ENCODE results near the gene MEGF11. TPM values are rescaled to one million over a fixed set of nuclear protein-coding genes. Genes with fewer than 3 reads are reported as not detected.

MEGF11 gene
- total and polyA plus RNA-seq, 7 donors, result 0.04 to 0.05 TPM; not detected in 5

- ATAC-seq (no peak), DNase-seq (no peak)
- Histone ChIP-seq H3K4me1 (no peaks in the 10 kb centered on the region), H3K27me3 (ENCODE audit: insufficient read depth in 3 of 3, low read length in 2 of 3) (peaks cover 0 to 4% (median 0%) of the 10 kb centered on the region in 3 donors), H3K36me3 (ENCODE audit: insufficient read depth in 1 of 2, low read depth in 1 of 2) (no peaks in the 10 kb centered on the region), H3K27ac (no peak overlapping the region), H3K4me3 (no peak overlapping the region), H3K9me3 (no peaks in the 10 kb centered on the region)
- TF ChIP-seq CTCF (IDR thresholded peaks at IDR 0.05), result no peak
- intact Hi-C loops (cut with DNase I), result no loop called here
- 94 to 97% (median 94%) methylated on average over 2 of the region's 2 CpGs for WGBS, 3 donors
These were observed 128.9 kb downstream of the MEGF11 start for GRCh38 chr15:66124651-66125050.

- H3K36me3 ChIP-seq (ENCODE audit: insufficient read depth in 1 of 2, low read depth in 1 of 2), result no peaks in the 10 kb centered on the region
- 82 to 92% (median 85%) methylated on average over 8 of the region's 8 CpGs for WGBS, 3 donors
- H3K9me3 ChIP-seq, result no peaks in the 10 kb centered on the region
- H3K4me3 ChIP-seq, result no peak overlapping the region
- ATAC-seq (no peak), DNase-seq (no peak)
- no peak overlapping the region for H3K27ac ChIP-seq
- intact Hi-C loops (cut with DNase I), result no loop called here
- H3K4me1 ChIP-seq, result no peaks in the 10 kb centered on the region
- peaks cover 0 to 4% (median 0%) of the 10 kb centered on the region in 3 donors for H3K27me3 ChIP-seq (ENCODE audit: insufficient read depth in 3 of 3, low read length in 2 of 3)
- no peak for TF ChIP-seq CTCF (IDR thresholded peaks at IDR 0.05)
These were observed 129.8 kb downstream of the MEGF11 start for GRCh38 chr15:66123799-66124198.

- ATAC-seq, result no peak
- WGBS, 3 donors, result 80 to 84% (median 83%) methylated on average over 5 of the region's 5 CpGs
These were observed 133.1 kb downstream of the MEGF11 start for GRCh38 chr15:66120422-66120821.

GRCh38 chr15:66117841-66118240 lies 135.7 kb downstream of the MEGF11 start:
- ATAC-seq, result no peak
- no peak overlapping the region for H3K4me3 ChIP-seq
- WGBS, 3 donors, result 89 to 93% (median 89%) methylated on average over 4 of the region's 4 CpGs
- H3K4me1 ChIP-seq, result no peaks in the 10 kb centered on the region
- no peaks in the 10 kb centered on the region for H3K36me3 ChIP-seq (ENCODE audit: insufficient read depth in 1 of 2, low read depth in 1 of 2)
- intact Hi-C loops (cut with DNase I), result no loop called here
- H3K27ac ChIP-seq, result no peak overlapping the region
- TF ChIP-seq CTCF (IDR thresholded peaks at IDR 0.05), result no peak
- H3K27me3 ChIP-seq (ENCODE audit: insufficient read depth in 3 of 3, low read length in 2 of 3), result no peaks in the 10 kb centered on the region
- H3K9me3 ChIP-seq, result no peaks in the 10 kb centered on the region
- DNase-seq, result no peak

More at GRCh38 chr15:66120422-66120821, 133.1 kb downstream of the MEGF11 start:
- Histone ChIP-seq H3K27ac (no peak overlapping the region), H3K36me3 (ENCODE audit: insufficient read depth in 1 of 2, low read depth in 1 of 2) (no peaks in the 10 kb centered on the region), H3K4me3 (no peak overlapping the region), H3K9me3 (no peaks in the 10 kb centered on the region), H3K4me1 (no peaks in the 10 kb centered on the region), H3K27me3 (ENCODE audit: insufficient read depth in 3 of 3, low read length in 2 of 3) (no peaks in the 10 kb centered on the region)
- intact Hi-C loops (cut with DNase I), result no loop called here
- TF ChIP-seq CTCF (IDR thresholded peaks at IDR 0.05), result no peak
- no peak for DNase-seq

DNA sequence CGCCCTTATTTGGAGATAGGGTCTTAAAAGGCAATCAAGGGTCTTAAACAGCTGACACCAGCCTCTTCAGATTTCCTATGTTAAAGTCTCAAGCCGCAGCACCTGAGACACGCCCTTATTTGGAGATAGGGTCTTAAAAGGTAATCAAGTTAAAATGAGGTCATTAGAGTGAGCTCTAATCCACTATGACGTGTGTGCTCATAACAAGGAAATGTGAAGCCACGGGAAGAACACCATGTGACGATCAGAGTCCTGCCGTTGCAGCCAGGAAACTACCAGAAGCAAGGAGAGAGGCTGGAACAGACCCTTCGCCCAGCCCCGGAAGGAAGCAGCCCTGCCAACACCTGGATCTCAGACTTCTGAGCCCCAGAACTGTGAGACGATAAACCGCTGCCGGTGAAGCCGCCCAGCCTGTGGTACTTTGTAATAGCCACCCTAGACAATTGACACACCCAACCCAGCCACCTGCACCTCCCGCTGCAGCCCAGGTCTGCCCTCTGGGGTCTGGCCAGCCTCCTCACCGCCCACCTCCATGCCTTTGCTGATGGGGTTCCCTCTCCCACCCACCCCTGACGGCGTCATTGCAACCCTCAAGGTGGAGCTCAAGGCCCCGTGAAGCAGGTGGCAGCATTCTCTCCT lies 137.9 kb downstream of the MEGF11 start:
- intact Hi-C loops (cut with DNase I), result no loop called here
- Histone ChIP-seq H3K4me3 (no peak overlapping the region), H3K9me3 (no peaks in the 10 kb centered on the region), H3K36me3 (ENCODE audit: insufficient read depth in 1 of 2, low read depth in 1 of 2) (no peaks in the 10 kb centered on the region), H3K27ac (no peak overlapping the region), H3K4me1 (no peaks in the 10 kb centered on the region), H3K27me3 (ENCODE audit: insufficient read depth in 3 of 3, low read length in 2 of 3) (no peaks in the 10 kb centered on the region)
- ATAC-seq (no peak), DNase-seq (no peak)
- no peak for TF ChIP-seq CTCF (IDR thresholded peaks at IDR 0.05)
- WGBS, 3 donors, result 40 to 56% (median 45%) methylated on average over 16 to 18 of the region's 18 CpGs
